Caco-2 (cell line): Measurements from ENCODE around the gene HDAC4. TPM values are rescaled to one million over a fixed set of nuclear protein-coding genes. Genes with fewer than 3 reads are reported as not detected.

Source experiments
- BruUV-seq: library from RNA; stranded (reverse); fragments of 400-500 nt; replicated peaks from 2 replicates; lab custom pipeline; 2021; lab: Mats Ljungman, UMichigan
- CTCF ChIA-PET: fragments of 300-600 bp; sonication (Branson Sonifier 250); formaldehyde crosslinking; loops from one replicate; lab custom pipeline; 2022; ENCODE audit warnings: antibody characterized with exemption; lab: Charles Lee
- POLR2A ChIA-PET: fragments of 300-600 bp; sonication (Branson Sonifier 250); formaldehyde crosslinking; loops from one replicate; lab custom pipeline; 2022; ENCODE audit warnings: antibody characterized with exemption; lab: Charles Lee
- DNase-seq, 2 experiments: peaks; one replicate each; pipeline versions ENCODE4 v3.0.0 to v3.0.0-alpha.2; 2020 to 2022
- H3K27me3 ChIP-seq: replicated peaks from 2 replicates; pipeline ENCODE4 v1.6.0; 2011; ENCODE audit warnings: low read length; ENCODE audit not compliant: control insufficient read depth, insufficient read depth
- H3K36me3 ChIP-seq: 2 replicates; pipeline ENCODE4 v1.5.1; 2011; ENCODE audit warnings: low read length; ENCODE audit not compliant: control insufficient read depth, insufficient read depth
- H3K4me1 ChIP-seq: fragments of 250-450 bp; sonication (Bioruptor Pico); 2 replicates; pipeline ENCODE4 v1.5.1; 2020; ENCODE audit warnings: mild to moderate bottlenecking
- H3K4me3 ChIP-seq: 2 replicates; pipeline ENCODE4 v1.5.1; 2011; ENCODE audit warnings: low read depth, mild to moderate bottlenecking, control low read depth, low read length
- H3K9me3 ChIP-seq: fragments of 250-450 bp; sonication (Bioruptor Pico); 2 replicates; pipeline ENCODE4 v1.5.1; 2020; ENCODE audit warnings: mild to moderate bottlenecking, moderate library complexity
- H3K27ac Mint-ChIP-seq: one replicate; pipeline ENCODE4 v1.8.0; 2022; ENCODE audit warnings: mixed read lengths; ENCODE audit not compliant: unreplicated experiment
- H3K27me3 Mint-ChIP-seq: one replicate; pipeline ENCODE4 v1.8.0; 2022; ENCODE audit warnings: mixed read lengths; ENCODE audit not compliant: insufficient read depth, unreplicated experiment
- H3K36me3 Mint-ChIP-seq: one replicate; pipeline ENCODE4 v1.8.0; 2022; ENCODE audit warnings: mild to moderate bottlenecking, mixed read lengths; ENCODE audit not compliant: insufficient read depth, unreplicated experiment
- H3K4me1 Mint-ChIP-seq: one replicate; pipeline ENCODE4 v1.8.0; 2022; ENCODE audit warnings: low read depth, mixed read lengths; ENCODE audit not compliant: unreplicated experiment
- H3K4me3 Mint-ChIP-seq: one replicate; pipeline ENCODE4 v1.8.0; 2022; ENCODE audit warnings: mild to moderate bottlenecking, moderate library complexity, mixed read lengths; ENCODE audit not compliant: unreplicated experiment
- H3K9me3 Mint-ChIP-seq: one replicate; pipeline ENCODE4 v1.8.0; 2022; ENCODE audit warnings: mixed read lengths; ENCODE audit not compliant: unreplicated experiment
- intact Hi-C: fragments of 100-400 bp; cut with micrococcal nuclease; formaldehyde crosslinking; loops from one replicate; pipeline ENCODE4 v1.10.0; 2022; ENCODE audit not compliant: unreplicated experiment
- total RNA-seq: library from RNA; stranded (reverse); gene quantifications from 2 replicates; pipeline ENCODE4 v1.2.3, GENCODE V29; 2022
- TF ChIP-seq, protein P1 (sequence below), 2 experiments: fragments of 200-600 bp in 1 of 2; IDR thresholded peaks; 1 replicate in 1 of 2; 2 replicates in 1 of 2; pipeline versions ENCODE4 v1.5.1 to v1.8.0; 2011 to 2022; ENCODE audit warnings: antibody characterized with exemption in 1 of 2, control low read depth in 1 of 2, inconsistent platforms in 1 of 2, low read depth in 1 of 2, low read length in 1 of 2, mild to moderate bottlenecking in 1 of 2, moderate library complexity in 1 of 2; ENCODE audit not compliant: insufficient read depth in 1 of 2, severe bottlenecking in 1 of 2, unreplicated experiment in 1 of 2

HDAC4 gene
- total RNA-seq, 1 experiment from 2014 or later, result 15.5 TPM

DNA sequence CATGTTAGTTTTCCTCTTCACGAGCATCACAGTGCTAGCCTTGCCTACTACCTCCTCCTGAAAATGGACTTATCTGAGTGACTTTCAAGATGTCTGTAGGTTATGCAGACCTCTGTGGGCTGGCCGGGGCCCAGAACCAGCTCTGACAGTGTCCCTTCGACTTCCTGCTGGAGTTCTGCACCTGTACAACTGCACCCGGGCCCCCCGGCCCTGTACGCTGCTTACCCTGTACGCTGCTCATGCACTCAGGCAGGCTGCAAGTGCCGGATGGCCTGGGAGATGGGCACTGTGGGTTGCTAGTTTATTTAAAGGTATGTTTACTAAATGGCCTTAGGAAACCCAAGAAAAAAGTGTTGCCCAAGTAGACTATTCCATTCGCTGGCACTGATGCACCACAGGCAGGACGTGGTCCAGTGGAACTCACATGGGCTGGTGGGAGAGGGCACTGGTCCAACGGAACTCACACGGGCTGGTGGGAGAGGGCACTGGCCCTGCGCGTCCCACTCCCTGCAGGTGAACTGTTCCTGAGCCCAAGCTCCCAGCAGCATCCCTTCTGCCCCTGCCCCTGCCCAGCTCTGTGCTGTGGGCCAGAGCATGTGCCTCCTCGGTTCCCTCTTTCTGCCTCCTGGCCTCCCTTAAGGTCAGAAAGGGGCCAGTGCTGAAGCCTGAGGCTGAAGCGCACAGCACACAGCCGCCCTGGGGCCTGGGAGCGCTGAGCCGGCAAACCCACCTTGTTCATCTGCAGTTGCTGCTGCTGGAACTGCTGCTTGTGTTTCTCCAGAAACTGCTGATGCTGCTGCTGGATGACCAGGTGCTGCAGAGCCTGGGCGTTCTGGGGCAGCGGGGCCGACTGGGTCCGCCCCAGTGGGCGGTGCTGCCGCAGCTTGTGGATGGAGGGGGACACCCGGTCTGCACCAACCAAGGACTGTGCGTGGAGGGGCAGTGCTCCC is 274.8 kb downstream of the HDAC4 start:
- Histone ChIP-seq H3K36me3 (no peaks in the 10 kb centered on the region; the same call in 1 of the 2 replicates), H3K4me1 (no peaks in the 10 kb centered on the region), H3K27me3 (no peaks in the 10 kb centered on the region), H3K4me3 (no peak overlapping the region), H3K9me3 (no peaks in the 10 kb centered on the region)
- Mint-ChIP-seq H3K27ac (no peak overlapping the region), H3K4me1 (no peaks in the 10 kb centered on the region), H3K9me3 (no peaks in the 10 kb centered on the region), H3K36me3 (peaks cover 15% of the 10 kb centered on the region), H3K4me3 (no peak overlapping the region), H3K27me3 (no peaks in the 10 kb centered on the region)
- no peak for DNase-seq
- TF ChIP-seq, protein P1, sequence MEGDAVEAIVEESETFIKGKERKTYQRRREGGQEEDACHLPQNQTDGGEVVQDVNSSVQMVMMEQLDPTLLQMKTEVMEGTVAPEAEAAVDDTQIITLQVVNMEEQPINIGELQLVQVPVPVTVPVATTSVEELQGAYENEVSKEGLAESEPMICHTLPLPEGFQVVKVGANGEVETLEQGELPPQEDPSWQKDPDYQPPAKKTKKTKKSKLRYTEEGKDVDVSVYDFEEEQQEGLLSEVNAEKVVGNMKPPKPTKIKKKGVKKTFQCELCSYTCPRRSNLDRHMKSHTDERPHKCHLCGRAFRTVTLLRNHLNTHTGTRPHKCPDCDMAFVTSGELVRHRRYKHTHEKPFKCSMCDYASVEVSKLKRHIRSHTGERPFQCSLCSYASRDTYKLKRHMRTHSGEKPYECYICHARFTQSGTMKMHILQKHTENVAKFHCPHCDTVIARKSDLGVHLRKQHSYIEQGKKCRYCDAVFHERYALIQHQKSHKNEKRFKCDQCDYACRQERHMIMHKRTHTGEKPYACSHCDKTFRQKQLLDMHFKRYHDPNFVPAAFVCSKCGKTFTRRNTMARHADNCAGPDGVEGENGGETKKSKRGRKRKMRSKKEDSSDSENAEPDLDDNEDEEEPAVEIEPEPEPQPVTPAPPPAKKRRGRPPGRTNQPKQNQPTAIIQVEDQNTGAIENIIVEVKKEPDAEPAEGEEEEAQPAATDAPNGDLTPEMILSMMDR (IDR thresholded peaks at IDR 0.05; ENCODE audit: insufficient read depth in 1 of 2, low read depth in 1 of 2, low read length in 1 of 2, severe bottlenecking in 1 of 2, unreplicated experiment in 1 of 2), result no peak
- CTCF ChIA-PET, result no interaction called here
- intact Hi-C loops, result no loop called here
- POLR2A ChIA-PET, result no interaction called here
- no TSS peak for BruUV-seq

DNA sequence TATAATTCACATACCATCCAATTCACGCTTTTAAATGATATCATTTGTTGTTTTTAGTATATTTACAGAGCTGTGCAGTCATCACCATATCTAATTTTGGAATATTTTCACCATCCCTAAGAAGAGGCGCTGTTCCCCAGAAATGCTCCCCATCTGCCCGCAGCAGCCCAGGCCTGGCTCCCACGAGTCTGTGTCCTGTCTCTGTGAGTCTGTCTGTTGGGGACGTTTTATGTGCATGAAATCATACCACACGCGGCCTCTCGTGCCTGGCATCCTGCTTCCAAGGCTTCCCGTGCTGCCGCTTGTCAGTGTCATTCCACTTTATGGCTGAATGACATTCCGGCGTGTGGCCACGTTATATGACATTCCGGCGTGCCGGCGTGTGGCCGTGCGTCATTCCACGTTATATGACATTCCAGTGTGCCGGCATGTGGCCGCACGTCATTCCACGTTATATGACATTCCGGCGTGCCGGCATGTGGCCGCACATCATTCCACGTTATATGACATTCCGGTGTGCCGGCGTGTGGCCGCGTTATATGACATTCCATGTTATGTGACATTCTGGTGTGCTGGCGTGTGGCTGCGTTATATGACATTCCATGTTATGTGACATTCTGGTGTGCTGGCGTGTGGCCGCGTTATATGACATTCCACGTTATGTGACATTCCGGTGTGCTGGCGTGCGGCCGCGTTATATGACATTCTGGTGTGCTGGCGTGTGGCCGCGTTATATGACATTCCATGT is 276.5 kb downstream of the HDAC4 start:
- DNase-seq, result no peak
- no peaks in the 10 kb centered on the region; the same call in 1 of the 2 replicates for H3K36me3 ChIP-seq

More for the DNA sequence above, 276.5 kb downstream of the HDAC4 start:
- no peaks in the 10 kb centered on the region for H3K27me3 ChIP-seq
- BruUV-seq, result no TSS peak
- no peaks in the 10 kb centered on the region for H3K4me1 ChIP-seq
- Mint-ChIP-seq H3K9me3 (no peaks in the 10 kb centered on the region), H3K4me3 (no peak overlapping the region), H3K27me3 (no peaks in the 10 kb centered on the region), H3K36me3 (peaks cover 15% of the 10 kb centered on the region), H3K4me1 (no peaks in the 10 kb centered on the region), H3K27ac (no peak overlapping the region)
- POLR2A ChIA-PET, result no interaction called here
- no peaks in the 10 kb centered on the region for H3K9me3 ChIP-seq
- no peak overlapping the region for H3K4me3 ChIP-seq
- TF ChIP-seq, protein P1 (IDR thresholded peaks at IDR 0.05; ENCODE audit: insufficient read depth in 1 of 2, low read depth in 1 of 2, low read length in 1 of 2, severe bottlenecking in 1 of 2, unreplicated experiment in 1 of 2), result no peak
- CTCF ChIA-PET, result no interaction called here
- intact Hi-C loops, result no loop called here
